NCI-H345 treated with DMSO at 0.1 percent for 48 hours (cell line): ENCODE measurements around the gene PDZRN3.

Source experiments
- DNase-seq: peaks from one replicate; lab custom pipeline; 2025; ENCODE audit not compliant: unreplicated experiment; lab: John Stamatoyannopoulos, UW

The PDZRN3 gene

GRCh38 chr3:73352841-73353645, 271.7 kb downstream of the PDZRN3 start:
- no peak for DNase-seq

- DNase-seq, result no peak
Measured at GRCh38 chr3:73351423-73352071, 273.2 kb downstream of the PDZRN3 start.

GRCh38 chr3:73350996-73351395, 273.7 kb downstream of the PDZRN3 start:
- no peak for DNase-seq

- DNase-seq, result no peak
Measured at GRCh38 chr3:73349657-73350056, 275.1 kb downstream of the PDZRN3 start.

- DNase-seq, result no peak
Measured at GRCh38 chr3:73342077-73342476, 282.7 kb downstream of the PDZRN3 start.

GRCh38 chr3:73341272-73341935, 283.3 kb downstream of the PDZRN3 start:
- DNase-seq, result no peak

- no peak for DNase-seq
Measured at GRCh38 chr3:73332558-73332957, 292.2 kb downstream of the PDZRN3 start.
